Large intestine (tissue), 12 donors: ENCODE results near the gene HSDL2. TPM values are rescaled to one million over a fixed set of nuclear protein-coding genes. Genes with fewer than 3 reads are reported as not detected.

Experiments
- DNase-seq, 2 donors: peaks; one replicate each; pipeline versions ENCODE4 v3.0.0 to v3.0.0-alpha.2; 2013
- H3K27ac ChIP-seq: one replicate; pipeline ENCODE4 v1.5.1; 2013; ENCODE audit warnings: low read length
- H3K27me3 ChIP-seq: 2 replicates; pipeline ENCODE4 v1.6.1; 2013; ENCODE audit warnings: low read length; ENCODE audit not compliant: control insufficient read depth, insufficient read depth
- H3K36me3 ChIP-seq: 2 replicates; pipeline ENCODE4 v1.6.1; 2013; ENCODE audit warnings: low read length; ENCODE audit not compliant: control insufficient read depth, insufficient read depth
- H3K4me1 ChIP-seq: one replicate; pipeline ENCODE4 v1.6.1; 2013; ENCODE audit warnings: low read length; ENCODE audit not compliant: control insufficient read depth, insufficient read depth
- H3K4me3 ChIP-seq: one replicate; pipeline ENCODE4 v1.5.1; 2013; ENCODE audit warnings: low read length
- H3K9me3 ChIP-seq: one replicate; pipeline ENCODE4 v1.6.1; 2013; ENCODE audit warnings: mild to moderate bottlenecking, low read depth, low read length, moderate library complexity; ENCODE audit not compliant: control insufficient read depth
- WGBS: methylation state at CpG from one replicate; pipeline ENCODE4 v1.1.5; 2013; ENCODE audit warnings: low lambda C conversion rate; ENCODE audit not compliant: insufficient coverage; 5-methylcytosine and 5-hydroxymethylcytosine counted together
- long read RNA-seq, 11 donors: transcript quantifications; one replicate each; lab custom pipeline, GENCODE V29; 2026
- polyA plus RNA-seq: library from polyadenylated mRNA; unstranded; fragments of 120-200 nt; gene quantifications from one replicate; pipeline ENCODE4 v1.2.1, GENCODE V29; 2013

Gene HSDL2
- 49.3 TPM for polyA plus RNA-seq
- long read RNA-seq, donor 1, transcript HSDL2-202 (11 exons, 3,350 nt) = major isoform, 7 of 17 reads
- long read RNA-seq, donor 1, partial matches to known transcripts = 9 of 17 reads
- long read RNA-seq, donor 1, other reads (novel, unspliced or antisense) = 0 of 17 reads
- long read RNA-seq, donor 2, transcript HSDL2-202 (11 exons, 3,350 nt) = major isoform, 17 of 41 reads
- long read RNA-seq, donor 2, partial matches to known transcripts = 24 of 41 reads
- long read RNA-seq, donor 2, other reads (novel, unspliced or antisense) = 0 of 41 reads
- long read RNA-seq, donor 3 = 0 reads
- long read RNA-seq, donor 4 = 0 reads
- long read RNA-seq, donor 5, transcript HSDL2-202 (11 exons, 3,350 nt) = major isoform, 6 of 11 reads
- long read RNA-seq, donor 5, partial matches to known transcripts = 5 of 11 reads
- long read RNA-seq, donor 5, other reads (novel, unspliced or antisense) = 0 of 11 reads
- long read RNA-seq, donor 6, transcript HSDL2-202 (11 exons, 3,350 nt) = major isoform, 8 of 14 reads
- long read RNA-seq, donor 6, partial matches to known transcripts = 5 of 14 reads
- long read RNA-seq, donor 6, other reads (novel, unspliced or antisense) = 0 of 14 reads
- long read RNA-seq, donor 7, partial matches to known transcripts = 0 of 5 reads
- long read RNA-seq, donor 7, other reads (novel, unspliced or antisense) = 0 of 5 reads
- long read RNA-seq, donor 8, transcript HSDL2-202 (11 exons, 3,350 nt) = major isoform, 18 of 27 reads
- long read RNA-seq, donor 8, partial matches to known transcripts = 7 of 27 reads
- long read RNA-seq, donor 8, other reads (novel, unspliced or antisense) = 0 of 27 reads
- long read RNA-seq, donor 9, transcript HSDL2-202 (11 exons, 3,350 nt) = major isoform, 12 of 21 reads
- long read RNA-seq, donor 9, partial matches to known transcripts = 9 of 21 reads
- long read RNA-seq, donor 9, other reads (novel, unspliced or antisense) = 0 of 21 reads
- long read RNA-seq, donor 10, transcript HSDL2-202 (11 exons, 3,350 nt) = major isoform, 17 of 18 reads
- long read RNA-seq, donor 10, partial matches to known transcripts = 0 of 18 reads
- long read RNA-seq, donor 10, other reads (novel, unspliced or antisense) = 0 of 18 reads
- long read RNA-seq, donor 11, transcript HSDL2-202 (11 exons, 3,350 nt) = major isoform, 12 of 17 reads
- long read RNA-seq, donor 11, partial matches to known transcripts = 5 of 17 reads
- long read RNA-seq, donor 11, other reads (novel, unspliced or antisense) = 0 of 17 reads

GRCh38 chr9:112380102-112380824 lies at the start of gene HSDL2:
Gene HSDL2 (plus strand): TSS chr9:112380108. CDS start chr9:112380164, 56 bp downstream.
- H3K9me3 ChIP-seq = no peaks in the 10 kb centered on the region
- peak within 1 kb of the TSS; percentile 94 for H3K27ac ChIP-seq
- peak in 1 of 2 donors; percentile 33 for DNase-seq
- peak within 1 kb of the TSS; percentile 78 for H3K4me3 ChIP-seq
- no peaks in the 10 kb centered on the region for H3K27me3 ChIP-seq
- WGBS = no CpG with 5 or more reads among the region's 43 CpGs
- H3K36me3 ChIP-seq = no peaks in the 10 kb centered on the region
- H3K4me1 ChIP-seq = peaks cover 13% of the 10 kb centered on the region

- Histone ChIP-seq H3K36me3 (no peaks in the 10 kb centered on the region), H3K9me3 (no peaks in the 10 kb centered on the region), H3K4me1 (peaks cover under 1% of the 10 kb centered on the region), H3K27ac (peak overlapping the region; percentile 93), H3K4me3 (peak overlapping the region; percentile 70), H3K27me3 (no peaks in the 10 kb centered on the region)
- WGBS = 23% methylated on average over 2 of the region's 4 CpGs
- peak in 1 of 2 donors; percentile 68 for DNase-seq
Observed at GRCh38 chr9:112331674-112331952, 48.3 kb upstream of the HSDL2 start.

GRCh38 chr9:112332214-112332613 lies 47.7 kb upstream of the HSDL2 start:
- WGBS = 13% methylated on average over 4 of the region's 4 CpGs
- H3K36me3 ChIP-seq = no peaks in the 10 kb centered on the region
- H3K9me3 ChIP-seq = no peaks in the 10 kb centered on the region
- H3K4me1 ChIP-seq = peaks cover 7% of the 10 kb centered on the region
- peak overlapping the region; percentile 70 for H3K4me3 ChIP-seq
- no peaks in the 10 kb centered on the region for H3K27me3 ChIP-seq
- DNase-seq = peak in 1 of 2 donors; percentile 39
- peak overlapping the region; percentile 93 for H3K27ac ChIP-seq

- H3K9me3 ChIP-seq = no peaks in the 10 kb centered on the region
- peaks cover 8% of the 10 kb centered on the region for H3K4me1 ChIP-seq
- no peak for DNase-seq
- H3K27ac ChIP-seq = peak overlapping the region; percentile 93
- no CpG with 5 or more reads among the region's 19 CpGs for WGBS
- no peaks in the 10 kb centered on the region for H3K27me3 ChIP-seq
- H3K36me3 ChIP-seq = no peaks in the 10 kb centered on the region
- H3K4me3 ChIP-seq = peak overlapping the region; percentile 70
Observed at GRCh38 chr9:112332674-112332976, 47.3 kb upstream of the HSDL2 start.

GRCh38 chr9:112332977-112333638 lies 46.8 kb upstream of the HSDL2 start, which contains the start of gene PTBP3:
Gene PTBP3 (minus strand): TSS chr9:112333619. CDS start chr9:112297865, 35,754 bp downstream.
- Histone ChIP-seq H3K4me1 (peaks cover 13% of the 10 kb centered on the region), H3K9me3 (no peaks in the 10 kb centered on the region), H3K27me3 (no peaks in the 10 kb centered on the region), H3K4me3 (peak within 1 kb of the TSS; percentile 82), H3K36me3 (no peaks in the 10 kb centered on the region), H3K27ac (peak within 1 kb of the TSS; percentile 100)
- no CpG with 5 or more reads among the region's 90 CpGs for WGBS
- peak; percentile 68 to 90 for DNase-seq

GRCh38 chr9:112333639-112334431 lies 46.1 kb upstream of the HSDL2 start:
- 0% methylated on average over 2 of the region's 72 CpGs for WGBS
- DNase-seq = peak; percentile 95 to 96
- peaks cover 19% of the 10 kb centered on the region for H3K4me1 ChIP-seq
- H3K9me3 ChIP-seq = no peaks in the 10 kb centered on the region
- peak overlapping the region; percentile 100 for H3K27ac ChIP-seq
- no peaks in the 10 kb centered on the region for H3K27me3 ChIP-seq
- H3K4me3 ChIP-seq = peak overlapping the region; percentile 82
- no peaks in the 10 kb centered on the region for H3K36me3 ChIP-seq

GRCh38 chr9:112334432-112334841 lies 45.5 kb upstream of the HSDL2 start:
- Histone ChIP-seq H3K27ac (peak overlapping the region; percentile 100), H3K36me3 (no peaks in the 10 kb centered on the region), H3K27me3 (no peaks in the 10 kb centered on the region), H3K4me3 (peak overlapping the region; percentile 82), H3K4me1 (peaks cover 21% of the 10 kb centered on the region), H3K9me3 (no peaks in the 10 kb centered on the region)
- peak in 1 of 2 donors; percentile 58 for DNase-seq
- WGBS = 13% methylated on average over 3 of the region's 8 CpGs

GRCh38 chr9:112337547-112337946 lies 42.4 kb upstream of the HSDL2 start:
- Histone ChIP-seq H3K4me1 (peaks cover 21% of the 10 kb centered on the region), H3K9me3 (no peaks in the 10 kb centered on the region), H3K36me3 (no peaks in the 10 kb centered on the region), H3K27ac (peak overlapping the region; percentile 91), H3K27me3 (no peaks in the 10 kb centered on the region), H3K4me3 (no peak overlapping the region)
- WGBS = 0% methylated on average over 1 of the region's 1 CpG
- peak; percentile 57 to 75 for DNase-seq

GRCh38 chr9:112338561-112338960 lies 41.3 kb upstream of the HSDL2 start:
- peak; percentile 16 to 62 for DNase-seq
- peak overlapping the region; percentile 91 for H3K27ac ChIP-seq
- WGBS = no CpG with 5 or more reads among the region's 3 CpGs

More at GRCh38 chr9:112338561-112338960, 41.3 kb upstream of the HSDL2 start:
- no peaks in the 10 kb centered on the region for H3K36me3 ChIP-seq
- no peaks in the 10 kb centered on the region for H3K27me3 ChIP-seq
- H3K9me3 ChIP-seq = no peaks in the 10 kb centered on the region
- H3K4me1 ChIP-seq = peaks cover 21% of the 10 kb centered on the region
- no peak overlapping the region for H3K4me3 ChIP-seq
